ENCODE measurements around the gene POLDIP3.
"Not testable (repeated sequence)": the region's sequence is repeated elsewhere in the genome, so short reads cannot be mapped to it uniquely, and the experiment has no call there.

Gene POLDIP3

GRCh38 chr22:42562684-42563083 is 52.0 kb downstream of the POLDIP3 start:
- Histone ChIP-seq H3K36me3 (no peaks in the 10 kb centered on the region; the same call in none of the 2 replicates), H3K4me1 (peaks cover 7% of the 10 kb centered on the region), H3K9me3 (no peaks in the 10 kb centered on the region), H3K4me3 (ENCODE audit: low read depth, low read length) (no peak overlapping the region), H3K27me3 (no peaks in the 10 kb centered on the region)
- DNase-seq, result no peak
- TF ChIP-seq, protein P1, sequence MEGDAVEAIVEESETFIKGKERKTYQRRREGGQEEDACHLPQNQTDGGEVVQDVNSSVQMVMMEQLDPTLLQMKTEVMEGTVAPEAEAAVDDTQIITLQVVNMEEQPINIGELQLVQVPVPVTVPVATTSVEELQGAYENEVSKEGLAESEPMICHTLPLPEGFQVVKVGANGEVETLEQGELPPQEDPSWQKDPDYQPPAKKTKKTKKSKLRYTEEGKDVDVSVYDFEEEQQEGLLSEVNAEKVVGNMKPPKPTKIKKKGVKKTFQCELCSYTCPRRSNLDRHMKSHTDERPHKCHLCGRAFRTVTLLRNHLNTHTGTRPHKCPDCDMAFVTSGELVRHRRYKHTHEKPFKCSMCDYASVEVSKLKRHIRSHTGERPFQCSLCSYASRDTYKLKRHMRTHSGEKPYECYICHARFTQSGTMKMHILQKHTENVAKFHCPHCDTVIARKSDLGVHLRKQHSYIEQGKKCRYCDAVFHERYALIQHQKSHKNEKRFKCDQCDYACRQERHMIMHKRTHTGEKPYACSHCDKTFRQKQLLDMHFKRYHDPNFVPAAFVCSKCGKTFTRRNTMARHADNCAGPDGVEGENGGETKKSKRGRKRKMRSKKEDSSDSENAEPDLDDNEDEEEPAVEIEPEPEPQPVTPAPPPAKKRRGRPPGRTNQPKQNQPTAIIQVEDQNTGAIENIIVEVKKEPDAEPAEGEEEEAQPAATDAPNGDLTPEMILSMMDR (IDR thresholded peaks at IDR 0.05; ENCODE audit: low read depth, low read length), result no peak

DNA sequence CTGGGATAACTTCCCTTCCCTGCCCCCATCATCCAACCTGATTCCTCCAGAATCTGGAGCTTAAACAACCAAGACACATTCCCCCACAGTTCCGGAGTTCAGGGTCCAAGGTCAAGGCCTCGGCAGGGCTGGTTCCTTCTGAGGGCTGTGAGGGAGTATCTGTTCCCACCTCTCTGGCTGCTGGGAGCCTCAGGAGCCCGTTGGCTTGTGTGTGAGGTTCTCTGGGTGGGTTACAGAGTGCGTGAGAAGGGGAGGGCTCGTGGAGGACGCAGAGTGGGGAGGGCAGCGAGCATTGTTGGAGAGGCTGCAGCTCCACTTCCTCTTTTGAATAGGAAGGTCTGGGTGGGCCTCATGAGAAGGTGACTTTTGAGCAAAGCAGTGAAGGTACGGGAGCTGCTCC is 52.4 kb downstream of the POLDIP3 start:
- TF ChIP-seq, protein P1 (IDR thresholded peaks at IDR 0.05; ENCODE audit: low read depth, low read length), result no peak
- H3K4me3 ChIP-seq (ENCODE audit: low read depth, low read length), result no peak overlapping the region
- peaks cover 7% of the 10 kb centered on the region for H3K4me1 ChIP-seq
- no peaks in the 10 kb centered on the region for H3K27me3 ChIP-seq
- no peaks in the 10 kb centered on the region for H3K9me3 ChIP-seq
- H3K36me3 ChIP-seq, result no peaks in the 10 kb centered on the region; the same call in none of the 2 replicates
- no peak for DNase-seq

GRCh38 chr22:42561856-42562255 is 52.8 kb downstream of the POLDIP3 start:
- no peak for DNase-seq
- Histone ChIP-seq H3K4me3 (ENCODE audit: low read depth, low read length) (no peak overlapping the region), H3K9me3 (no peaks in the 10 kb centered on the region), H3K36me3 (no peaks in the 10 kb centered on the region; the same call in none of the 2 replicates), H3K27me3 (no peaks in the 10 kb centered on the region), H3K4me1 (peaks cover 7% of the 10 kb centered on the region)
- TF ChIP-seq, protein P1 (IDR thresholded peaks at IDR 0.05; ENCODE audit: low read depth, low read length), result no peak

GRCh38 chr22:42560781-42561180 is 53.9 kb downstream of the POLDIP3 start:
- H3K9me3 ChIP-seq, result no peaks in the 10 kb centered on the region
- peaks cover 7% of the 10 kb centered on the region for H3K4me1 ChIP-seq
- no peaks in the 10 kb centered on the region for H3K27me3 ChIP-seq
- no peaks in the 10 kb centered on the region; the same call in 1 of the 2 replicates for H3K36me3 ChIP-seq
- TF ChIP-seq, protein P1 (IDR thresholded peaks at IDR 0.05; ENCODE audit: low read depth, low read length), result peak; percentile 69
- H3K4me3 ChIP-seq (ENCODE audit: low read depth, low read length), result no peak overlapping the region
- peak; percentile 40 for DNase-seq

DNA sequence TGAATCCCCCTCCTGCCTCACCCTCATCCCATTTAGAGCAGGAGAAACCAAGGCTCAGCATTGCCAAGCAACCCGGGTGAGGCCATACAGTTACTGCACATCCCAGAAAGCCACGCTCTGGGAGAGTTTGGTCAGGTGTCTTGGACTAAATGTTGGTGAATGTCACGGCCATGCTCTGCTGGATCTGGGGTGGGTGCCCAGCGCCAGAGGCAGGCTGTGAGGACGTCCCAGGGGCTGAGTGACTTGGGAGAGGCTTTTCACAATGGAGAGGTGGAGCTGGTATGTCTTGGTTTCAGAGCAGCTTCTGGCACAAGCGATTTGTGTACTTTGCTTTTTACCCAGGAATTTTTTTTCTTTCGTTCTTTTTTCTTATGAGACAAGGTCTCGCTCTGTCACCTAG is 54.3 kb downstream of the POLDIP3 start:
- no peak for DNase-seq
- Histone ChIP-seq H3K27me3 (no peaks in the 10 kb centered on the region), H3K4me1 (peaks cover 7% of the 10 kb centered on the region), H3K9me3 (no peaks in the 10 kb centered on the region), H3K4me3 (ENCODE audit: low read depth, low read length) (no peak overlapping the region), H3K36me3 (no peaks in the 10 kb centered on the region; the same call in 1 of the 2 replicates)
- TF ChIP-seq, protein P1 (IDR thresholded peaks at IDR 0.05; ENCODE audit: low read depth, low read length), result no peak

- H3K4me3 ChIP-seq (ENCODE audit: low read depth, low read length), result peak within 1 kb of the TSS; percentile 58
- DNase-seq, result peak; percentile 97
- TF ChIP-seq, protein P1 (IDR thresholded peaks at IDR 0.05; ENCODE audit: low read depth, low read length), result no peak
- H3K27me3 ChIP-seq, result no peaks in the 10 kb centered on the region
- H3K4me1 ChIP-seq, result peaks cover 4% of the 10 kb centered on the region; the same call in 1 of the 2 replicates
- H3K9me3 ChIP-seq, result no peaks in the 10 kb centered on the region
- no peaks in the 10 kb centered on the region for H3K36me3 ChIP-seq
Observed at GRCh38 chr22:42553475-42554361, 61.0 kb downstream of the POLDIP3 start, which contains the start of gene SERHL2. Gene SERHL2, plus strand, starts transcription at chr22:42553956. Its CDS starts 65 bp downstream, at chr22:42554021.

GRCh38 chr22:42552294-42552647 is 62.4 kb downstream of the POLDIP3 start:
- not testable (repeated sequence) for H3K27me3 ChIP-seq; DNase-seq; H3K4me3 ChIP-seq (ENCODE audit: low read depth, low read length)

More at GRCh38 chr22:42552294-42552647, 62.4 kb downstream of the POLDIP3 start:
- not testable (repeated sequence) for H3K4me1 ChIP-seq, H3K9me3 ChIP-seq, H3K36me3 ChIP-seq

Data from BE2C (cell line).